GM23338 (cell line): ENCODE data around the gene EPHB1. TPM values are rescaled to one million over a fixed set of nuclear protein-coding genes. Genes with fewer than 3 reads are reported as not detected.

ENCODE experiments used
- ATAC-seq: fragments of 200-7000 bp; cut with Tn5 transposase; 3 replicates; pipeline ENCODE4 v1.9.1; 2020
- DNase-seq: peaks from one replicate; pipeline ENCODE4 v3.0.0-alpha.2; 2015; ENCODE audit warnings: low spot score
- H2AFZ ChIP-seq: fragments of 200-600 bp; sonication (generic); 2 replicates; pipeline ENCODE4 v1.8.0; 2016; ENCODE audit warnings: antibody characterized with exemption, mild to moderate bottlenecking, moderate library complexity
- H3F3A ChIP-seq: fragments of 200-600 bp; sonication (generic); replicated peaks from 2 replicates; pipeline ENCODE4 v1.8.0; 2017; ENCODE audit warnings: antibody characterized with exemption, mixed run types, low read depth
- H3K27ac ChIP-seq: fragments of 200-600 bp; sonication (generic); 2 replicates; pipeline ENCODE4 v1.6.1; 2016; ENCODE audit warnings: low read depth
- H3K27me3 ChIP-seq: fragments of 200-600 bp; sonication (generic); 2 replicates; pipeline ENCODE4 v1.8.0; 2016; ENCODE audit warnings: mild to moderate bottlenecking, mixed run types, moderate library complexity; ENCODE audit not compliant: insufficient read depth
- H3K36me3 ChIP-seq: fragments of 200-600 bp; sonication (generic); 2 replicates; pipeline ENCODE4 v1.8.0; 2016; ENCODE audit warnings: mild to moderate bottlenecking; ENCODE audit not compliant: insufficient read depth
- H3K4me1 ChIP-seq: fragments of 200-600 bp; sonication (generic); 2 replicates; pipeline ENCODE4 v1.8.0; 2016; ENCODE audit warnings: mild to moderate bottlenecking, moderate library complexity; ENCODE audit not compliant: insufficient read depth
- H3K4me2 ChIP-seq: fragments of 200-600 bp; sonication (generic); 2 replicates; pipeline ENCODE4 v1.7.1; 2017; ENCODE audit warnings: mixed run types
- H3K4me3 ChIP-seq: fragments of 200-600 bp; sonication (generic); 2 replicates; pipeline ENCODE4 v1.6.1; 2016; ENCODE audit warnings: mixed run types
- H3K79me2 ChIP-seq: fragments of 200-600 bp; sonication (generic); replicated peaks from 2 replicates; pipeline ENCODE4 v1.8.0; 2017; ENCODE audit warnings: mild to moderate bottlenecking; ENCODE audit not compliant: insufficient read depth
- H3K9me2 ChIP-seq: fragments of 200-600 bp; sonication (generic); 2 replicates; pipeline ENCODE4 v1.8.0; 2017; ENCODE audit not compliant: insufficient read depth
- H4K20me1 ChIP-seq: fragments of 200-600 bp; sonication (generic); replicated peaks from 2 replicates; pipeline ENCODE4 v1.8.0; 2017; ENCODE audit warnings: mild to moderate bottlenecking; ENCODE audit not compliant: insufficient read depth
- H3K27ac Mint-ChIP-seq: 2 replicates; pipeline ENCODE4 v1.8.0; 2020; ENCODE audit warnings: inconsistent platforms, mild to moderate bottlenecking, moderate library complexity, mixed read lengths
- H3K27me3 Mint-ChIP-seq: 3 replicates; pipeline ENCODE4 v1.8.0; 2022; ENCODE audit warnings: low read depth, mild to moderate bottlenecking, moderate library complexity, mixed read lengths, inconsistent platforms; ENCODE audit not compliant: insufficient read depth, poor library complexity
- H3K36me3 Mint-ChIP-seq: 3 replicates; pipeline ENCODE4 v1.8.0; 2021; ENCODE audit warnings: low read depth, mild to moderate bottlenecking, inconsistent platforms, moderate library complexity, mixed read lengths
- H3K4me1 Mint-ChIP-seq: 3 replicates; pipeline ENCODE4 v1.8.0; 2020; ENCODE audit warnings: mild to moderate bottlenecking, inconsistent platforms, mixed read lengths
- H3K4me3 Mint-ChIP-seq: 3 replicates; pipeline ENCODE4 v1.8.0; 2021; ENCODE audit warnings: moderate library complexity, mild to moderate bottlenecking, inconsistent platforms, mixed read lengths
- H3K9me3 Mint-ChIP-seq: 3 replicates; pipeline ENCODE4 v1.8.0; 2020; ENCODE audit warnings: moderate library complexity, mild to moderate bottlenecking, inconsistent platforms, mixed read lengths
- CREB1 ChIP-seq: fragments of 250-450 bp; sonication (Bioruptor Pico); IDR thresholded peaks from 2 replicates; pipeline ENCODE4 v1.5.0; 2020; ENCODE audit warnings: low read depth, mild to moderate bottlenecking, moderate library complexity
- EZH2 ChIP-seq: fragments of 200-600 bp; sonication (generic); IDR thresholded peaks from one replicate; pipeline ENCODE4 v1.8.0; 2017; ENCODE audit warnings: antibody characterized with exemption, mild to moderate bottlenecking, low read depth; ENCODE audit not compliant: unreplicated experiment
- EZH2phosphoT487 ChIP-seq: fragments of 200-600 bp; sonication (generic); IDR thresholded peaks from one replicate; pipeline ENCODE4 v1.8.1; 2018; ENCODE audit warnings: antibody characterized with exemption; ENCODE audit not compliant: unreplicated experiment
- JUNB ChIP-seq: IDR thresholded peaks from one replicate; pipeline ENCODE4 v1.6.1; 2016; ENCODE audit warnings: antibody characterized with exemption; ENCODE audit not compliant: unreplicated experiment
- NANOG ChIP-seq: IDR thresholded peaks from 2 replicates; pipeline ENCODE4 v1.6.1; 2016; ENCODE audit warnings: antibody characterized with exemption, borderline replicate concordance
- POLR2AphosphoS5 ChIP-seq: IDR thresholded peaks from 2 replicates; pipeline ENCODE4 v1.6.1; 2016; ENCODE audit warnings: antibody characterized with exemption, low read depth
- STAT1 ChIP-seq: IDR thresholded peaks from one replicate; pipeline ENCODE4 v1.6.1; 2016; ENCODE audit warnings: antibody characterized with exemption; ENCODE audit not compliant: unreplicated experiment
- ZNF114 ChIP-seq: fragments of 250-450 bp; sonication (Bioruptor Pico); IDR thresholded peaks from 2 replicates; pipeline ENCODE4 v1.5.0; 2020; ENCODE audit warnings: mild to moderate bottlenecking, moderate library complexity
- ZNF331 ChIP-seq: fragments of 250-450 bp; sonication (Bioruptor Pico); IDR thresholded peaks from 2 replicates; pipeline ENCODE4 v1.5.0; 2020; ENCODE audit warnings: low read depth, mild to moderate bottlenecking, moderate library complexity
- polyA plus RNA-seq: library from polyadenylated mRNA; unstranded; fragments of >200 nt; fragmentation: Nextera tagmentation; extraction: Ambion mirVana; gene quantifications from 2 replicates; pipeline ENCODE4 v1.2.1, GENCODE V29; 2016
- total RNA-seq: library from RNA; depleted of rRNA; stranded (reverse); fragments of >200 nt; shearing (Covaris generic); gene quantifications from 2 replicates; pipeline ENCODE4 v1.2.3, GENCODE V29; 2014
- TF ChIP-seq, protein P1 (sequence below): IDR thresholded peaks from 2 replicates; pipeline ENCODE4 v1.6.1; 2016; ENCODE audit warnings: antibody characterized with exemption
- TF ChIP-seq, protein P2 (sequence below): fragments of 250-450 bp; sonication (Bioruptor Pico); IDR thresholded peaks from 2 replicates; pipeline ENCODE4 v1.5.0; 2020; ENCODE audit warnings: mild to moderate bottlenecking, moderate library complexity
- TF ChIP-seq, protein P3 (sequence below), 2 experiments: fragments of 200-600 bp in 1 of 2; sonication (generic) in 1 of 2; conservative IDR thresholded peaks; 2 replicates each; pipeline versions ENCODE4 v1.5.1 to v1.6.1; 2016 to 2017; ENCODE audit warnings: antibody characterized with exemption in 2 of 2, low read depth in 2 of 2, mild to moderate bottlenecking in 2 of 2, moderate library complexity in 1 of 2
- TF ChIP-seq, protein P4 (sequence below): IDR thresholded peaks from one replicate; pipeline ENCODE4 v1.6.1; 2018; ENCODE audit warnings: antibody characterized with exemption; ENCODE audit not compliant: unreplicated experiment

The EPHB1 gene
- total and polyA plus RNA-seq, 2 experiments from 2014 or later, result 2.7 to 5.2 TPM

DNA sequence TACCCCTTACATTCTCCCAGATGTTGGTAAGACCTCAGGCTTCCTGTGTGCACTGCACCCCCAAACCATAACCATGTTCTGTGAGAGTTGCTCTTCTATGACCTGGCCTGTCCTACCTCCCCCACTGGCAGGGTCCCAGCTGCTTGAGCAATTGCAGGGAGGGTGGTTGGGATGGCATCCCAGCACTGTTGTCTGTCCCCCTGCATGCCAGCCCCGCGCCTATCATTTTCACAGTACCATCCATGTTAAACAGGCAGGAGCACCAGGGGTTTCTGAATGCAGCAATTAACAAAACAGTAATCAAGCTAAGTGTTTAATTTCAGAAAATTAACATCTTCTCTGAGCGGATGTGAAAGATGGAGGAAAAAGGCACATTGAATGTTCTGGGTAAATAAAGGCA, 345.5 kb downstream of the EPHB1 start:
- Histone ChIP-seq H2AFZ (no peak overlapping the region), H3K4me1 (no peaks in the 10 kb centered on the region), H3K4me2 (no peak overlapping the region), H3K9me2 (peaks cover 5% of the 10 kb centered on the region; the same call in 1 of the 2 replicates), H3K79me2 (no peaks in the 10 kb centered on the region), H4K20me1 (no peaks in the 10 kb centered on the region), H3F3A (no peaks in the 10 kb centered on the region), H3K27me3 (no peaks in the 10 kb centered on the region), H3K27ac (no peak overlapping the region), H3K36me3 (no peaks in the 10 kb centered on the region), H3K4me3 (no peak overlapping the region)
- no peaks in the 10 kb centered on the region for H3K36me3 Mint-ChIP-seq
- H3K4me3 Mint-ChIP-seq, result no peak overlapping the region
- H3K27me3 Mint-ChIP-seq, result no peaks in the 10 kb centered on the region
- H3K27ac Mint-ChIP-seq, result no peak overlapping the region; the same call in 1 of the 2 replicates
- no peaks in the 10 kb centered on the region; the same call in 2 of the 3 replicates for H3K9me3 Mint-ChIP-seq
- peaks cover 3% of the 10 kb centered on the region; the same call in 1 of the 3 replicates for H3K4me1 Mint-ChIP-seq
- DNase-seq (no peak), ATAC-seq (no peak)
- TF ChIP-seq CREB1 (CRISPR knock-in tag) (no peak), NANOG (no peak), EZH2phosphoT487 (no peak), EZH2 (no peak), ZNF114 (no peak), ZNF331 (CRISPR knock-in tag) (no peak), JUNB (no peak), STAT1 (no peak), POLR2AphosphoS5 (no peak)
- TF ChIP-seq, protein P1, sequence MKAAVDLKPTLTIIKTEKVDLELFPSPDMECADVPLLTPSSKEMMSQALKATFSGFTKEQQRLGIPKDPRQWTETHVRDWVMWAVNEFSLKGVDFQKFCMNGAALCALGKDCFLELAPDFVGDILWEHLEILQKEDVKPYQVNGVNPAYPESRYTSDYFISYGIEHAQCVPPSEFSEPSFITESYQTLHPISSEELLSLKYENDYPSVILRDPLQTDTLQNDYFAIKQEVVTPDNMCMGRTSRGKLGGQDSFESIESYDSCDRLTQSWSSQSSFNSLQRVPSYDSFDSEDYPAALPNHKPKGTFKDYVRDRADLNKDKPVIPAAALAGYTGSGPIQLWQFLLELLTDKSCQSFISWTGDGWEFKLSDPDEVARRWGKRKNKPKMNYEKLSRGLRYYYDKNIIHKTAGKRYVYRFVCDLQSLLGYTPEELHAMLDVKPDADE, result no peak
- TF ChIP-seq, protein P2, sequence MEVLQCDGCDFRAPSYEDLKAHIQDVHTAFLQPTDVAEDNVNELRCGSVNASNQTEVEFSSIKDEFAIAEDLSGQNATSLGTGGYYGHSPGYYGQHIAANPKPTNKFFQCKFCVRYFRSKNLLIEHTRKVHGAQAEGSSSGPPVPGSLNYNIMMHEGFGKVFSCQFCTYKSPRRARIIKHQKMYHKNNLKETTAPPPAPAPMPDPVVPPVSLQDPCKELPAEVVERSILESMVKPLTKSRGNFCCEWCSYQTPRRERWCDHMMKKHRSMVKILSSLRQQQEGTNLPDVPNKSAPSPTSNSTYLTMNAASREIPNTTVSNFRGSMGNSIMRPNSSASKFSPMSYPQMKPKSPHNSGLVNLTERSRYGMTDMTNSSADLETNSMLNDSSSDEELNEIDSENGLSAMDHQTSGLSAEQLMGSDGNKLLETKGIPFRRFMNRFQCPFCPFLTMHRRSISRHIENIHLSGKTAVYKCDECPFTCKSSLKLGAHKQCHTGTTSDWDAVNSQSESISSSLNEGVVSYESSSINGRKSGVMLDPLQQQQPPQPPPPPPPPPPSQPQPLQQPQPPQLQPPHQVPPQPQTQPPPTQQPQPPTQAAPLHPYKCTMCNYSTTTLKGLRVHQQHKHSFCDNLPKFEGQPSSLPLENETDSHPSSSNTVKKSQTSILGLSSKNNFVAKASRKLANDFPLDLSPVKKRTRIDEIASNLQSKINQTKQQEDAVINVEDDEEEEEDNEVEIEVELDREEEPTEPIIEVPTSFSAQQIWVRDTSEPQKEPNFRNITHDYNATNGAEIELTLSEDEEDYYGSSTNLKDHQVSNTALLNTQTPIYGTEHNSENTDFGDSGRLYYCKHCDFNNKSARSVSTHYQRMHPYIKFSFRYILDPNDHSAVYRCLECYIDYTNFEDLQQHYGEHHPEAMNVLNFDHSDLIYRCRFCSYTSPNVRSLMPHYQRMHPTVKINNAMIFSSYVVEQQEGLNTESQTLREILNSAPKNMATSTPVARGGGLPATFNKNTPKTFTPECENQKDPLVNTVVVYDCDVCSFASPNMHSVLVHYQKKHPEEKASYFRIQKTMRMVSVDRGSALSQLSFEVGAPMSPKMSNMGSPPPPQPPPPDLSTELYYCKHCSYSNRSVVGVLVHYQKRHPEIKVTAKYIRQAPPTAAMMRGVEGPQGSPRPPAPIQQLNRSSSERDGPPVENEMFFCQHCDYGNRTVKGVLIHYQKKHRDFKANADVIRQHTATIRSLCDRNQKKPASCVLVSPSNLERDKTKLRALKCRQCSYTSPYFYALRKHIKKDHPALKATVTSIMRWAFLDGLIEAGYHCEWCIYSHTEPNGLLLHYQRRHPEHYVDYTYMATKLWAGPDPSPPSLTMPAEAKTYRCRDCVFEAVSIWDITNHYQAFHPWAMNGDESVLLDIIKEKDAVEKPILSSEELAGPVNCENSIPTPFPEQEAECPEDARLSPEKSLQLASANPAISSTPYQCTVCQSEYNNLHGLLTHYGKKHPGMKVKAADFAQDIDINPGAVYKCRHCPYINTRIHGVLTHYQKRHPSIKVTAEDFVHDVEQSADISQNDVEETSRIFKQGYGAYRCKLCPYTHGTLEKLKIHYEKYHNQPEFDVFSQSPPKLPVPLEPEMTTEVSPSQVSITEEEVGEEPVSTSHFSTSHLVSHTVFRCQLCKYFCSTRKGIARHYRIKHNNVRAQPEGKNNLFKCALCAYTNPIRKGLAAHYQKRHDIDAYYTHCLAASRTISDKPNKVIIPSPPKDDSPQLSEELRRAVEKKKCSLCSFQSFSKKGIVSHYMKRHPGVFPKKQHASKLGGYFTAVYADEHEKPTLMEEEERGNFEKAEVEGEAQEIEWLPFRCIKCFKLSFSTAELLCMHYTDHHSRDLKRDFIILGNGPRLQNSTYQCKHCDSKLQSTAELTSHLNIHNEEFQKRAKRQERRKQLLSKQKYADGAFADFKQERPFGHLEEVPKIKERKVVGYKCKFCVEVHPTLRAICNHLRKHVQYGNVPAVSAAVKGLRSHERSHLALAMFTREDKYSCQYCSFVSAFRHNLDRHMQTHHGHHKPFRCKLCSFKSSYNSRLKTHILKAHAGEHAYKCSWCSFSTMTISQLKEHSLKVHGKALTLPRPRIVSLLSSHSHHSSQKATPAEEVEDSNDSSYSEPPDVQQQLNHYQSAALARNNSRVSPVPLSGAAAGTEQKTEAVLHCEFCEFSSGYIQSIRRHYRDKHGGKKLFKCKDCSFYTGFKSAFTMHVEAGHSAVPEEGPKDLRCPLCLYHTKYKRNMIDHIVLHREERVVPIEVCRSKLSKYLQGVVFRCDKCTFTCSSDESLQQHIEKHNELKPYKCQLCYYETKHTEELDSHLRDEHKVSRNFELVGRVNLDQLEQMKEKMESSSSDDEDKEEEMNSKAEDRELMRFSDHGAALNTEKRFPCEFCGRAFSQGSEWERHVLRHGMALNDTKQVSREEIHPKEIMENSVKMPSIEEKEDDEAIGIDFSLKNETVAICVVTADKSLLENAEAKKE, result no peak
- TF ChIP-seq, protein P3, sequence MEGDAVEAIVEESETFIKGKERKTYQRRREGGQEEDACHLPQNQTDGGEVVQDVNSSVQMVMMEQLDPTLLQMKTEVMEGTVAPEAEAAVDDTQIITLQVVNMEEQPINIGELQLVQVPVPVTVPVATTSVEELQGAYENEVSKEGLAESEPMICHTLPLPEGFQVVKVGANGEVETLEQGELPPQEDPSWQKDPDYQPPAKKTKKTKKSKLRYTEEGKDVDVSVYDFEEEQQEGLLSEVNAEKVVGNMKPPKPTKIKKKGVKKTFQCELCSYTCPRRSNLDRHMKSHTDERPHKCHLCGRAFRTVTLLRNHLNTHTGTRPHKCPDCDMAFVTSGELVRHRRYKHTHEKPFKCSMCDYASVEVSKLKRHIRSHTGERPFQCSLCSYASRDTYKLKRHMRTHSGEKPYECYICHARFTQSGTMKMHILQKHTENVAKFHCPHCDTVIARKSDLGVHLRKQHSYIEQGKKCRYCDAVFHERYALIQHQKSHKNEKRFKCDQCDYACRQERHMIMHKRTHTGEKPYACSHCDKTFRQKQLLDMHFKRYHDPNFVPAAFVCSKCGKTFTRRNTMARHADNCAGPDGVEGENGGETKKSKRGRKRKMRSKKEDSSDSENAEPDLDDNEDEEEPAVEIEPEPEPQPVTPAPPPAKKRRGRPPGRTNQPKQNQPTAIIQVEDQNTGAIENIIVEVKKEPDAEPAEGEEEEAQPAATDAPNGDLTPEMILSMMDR (conservative IDR thresholded peaks at IDR 0.05; ENCODE audit: low read depth in 2 of 2), result no peak
- TF ChIP-seq, protein P4, sequence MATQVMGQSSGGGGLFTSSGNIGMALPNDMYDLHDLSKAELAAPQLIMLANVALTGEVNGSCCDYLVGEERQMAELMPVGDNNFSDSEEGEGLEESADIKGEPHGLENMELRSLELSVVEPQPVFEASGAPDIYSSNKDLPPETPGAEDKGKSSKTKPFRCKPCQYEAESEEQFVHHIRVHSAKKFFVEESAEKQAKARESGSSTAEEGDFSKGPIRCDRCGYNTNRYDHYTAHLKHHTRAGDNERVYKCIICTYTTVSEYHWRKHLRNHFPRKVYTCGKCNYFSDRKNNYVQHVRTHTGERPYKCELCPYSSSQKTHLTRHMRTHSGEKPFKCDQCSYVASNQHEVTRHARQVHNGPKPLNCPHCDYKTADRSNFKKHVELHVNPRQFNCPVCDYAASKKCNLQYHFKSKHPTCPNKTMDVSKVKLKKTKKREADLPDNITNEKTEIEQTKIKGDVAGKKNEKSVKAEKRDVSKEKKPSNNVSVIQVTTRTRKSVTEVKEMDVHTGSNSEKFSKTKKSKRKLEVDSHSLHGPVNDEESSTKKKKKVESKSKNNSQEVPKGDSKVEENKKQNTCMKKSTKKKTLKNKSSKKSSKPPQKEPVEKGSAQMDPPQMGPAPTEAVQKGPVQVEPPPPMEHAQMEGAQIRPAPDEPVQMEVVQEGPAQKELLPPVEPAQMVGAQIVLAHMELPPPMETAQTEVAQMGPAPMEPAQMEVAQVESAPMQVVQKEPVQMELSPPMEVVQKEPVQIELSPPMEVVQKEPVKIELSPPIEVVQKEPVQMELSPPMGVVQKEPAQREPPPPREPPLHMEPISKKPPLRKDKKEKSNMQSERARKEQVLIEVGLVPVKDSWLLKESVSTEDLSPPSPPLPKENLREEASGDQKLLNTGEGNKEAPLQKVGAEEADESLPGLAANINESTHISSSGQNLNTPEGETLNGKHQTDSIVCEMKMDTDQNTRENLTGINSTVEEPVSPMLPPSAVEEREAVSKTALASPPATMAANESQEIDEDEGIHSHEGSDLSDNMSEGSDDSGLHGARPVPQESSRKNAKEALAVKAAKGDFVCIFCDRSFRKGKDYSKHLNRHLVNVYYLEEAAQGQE, result no peak
